Peyer's patch (tissue), 4 donors: Measurements from ENCODE around the gene SYPL1.

ENCODE experiments used
- POLR2A ChIP-seq, 2 donors: fragments of 450-650 bp; IDR thresholded peaks; one replicate each; pipeline ENCODE4 v1.5.1; 2017; ENCODE audit warnings: antibody characterized with exemption in 2 of 2, mild to moderate bottlenecking in 2 of 2, moderate library complexity in 2 of 2
- TF ChIP-seq, protein P1 (sequence below), 6 experiments: fragments of 450-650 bp in 4 of 6; fragments of 200-600 bp in 2 of 6; sonication (generic) in 1 of 6; IDR thresholded peaks; one replicate each; pipeline ENCODE4 v1.5.1; 2017 to 2019; ENCODE audit warnings: antibody characterized with exemption in 6 of 6, mild to moderate bottlenecking in 3 of 6, moderate library complexity in 1 of 6

DNA sequence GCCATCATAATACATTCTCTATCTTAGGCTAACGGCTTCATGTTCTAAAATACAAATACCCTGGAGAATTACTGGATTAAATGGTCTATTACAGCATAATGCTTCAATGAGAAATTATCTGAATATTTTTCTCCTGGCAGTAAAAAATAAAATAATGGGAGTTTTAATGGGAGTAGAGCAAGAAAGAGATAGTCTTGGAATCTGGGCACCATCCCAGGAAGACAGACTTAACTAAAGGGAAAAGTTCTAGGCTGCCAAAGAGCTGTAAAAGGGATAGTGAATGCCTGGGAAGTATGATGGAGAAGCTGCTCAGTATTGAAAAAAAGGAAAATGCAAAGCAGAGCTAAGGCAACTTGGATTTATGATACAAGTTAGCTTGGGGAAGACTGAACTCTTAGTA lies 12.1 kb upstream of the SYPL1 start:
- TF ChIP-seq, protein P1, sequence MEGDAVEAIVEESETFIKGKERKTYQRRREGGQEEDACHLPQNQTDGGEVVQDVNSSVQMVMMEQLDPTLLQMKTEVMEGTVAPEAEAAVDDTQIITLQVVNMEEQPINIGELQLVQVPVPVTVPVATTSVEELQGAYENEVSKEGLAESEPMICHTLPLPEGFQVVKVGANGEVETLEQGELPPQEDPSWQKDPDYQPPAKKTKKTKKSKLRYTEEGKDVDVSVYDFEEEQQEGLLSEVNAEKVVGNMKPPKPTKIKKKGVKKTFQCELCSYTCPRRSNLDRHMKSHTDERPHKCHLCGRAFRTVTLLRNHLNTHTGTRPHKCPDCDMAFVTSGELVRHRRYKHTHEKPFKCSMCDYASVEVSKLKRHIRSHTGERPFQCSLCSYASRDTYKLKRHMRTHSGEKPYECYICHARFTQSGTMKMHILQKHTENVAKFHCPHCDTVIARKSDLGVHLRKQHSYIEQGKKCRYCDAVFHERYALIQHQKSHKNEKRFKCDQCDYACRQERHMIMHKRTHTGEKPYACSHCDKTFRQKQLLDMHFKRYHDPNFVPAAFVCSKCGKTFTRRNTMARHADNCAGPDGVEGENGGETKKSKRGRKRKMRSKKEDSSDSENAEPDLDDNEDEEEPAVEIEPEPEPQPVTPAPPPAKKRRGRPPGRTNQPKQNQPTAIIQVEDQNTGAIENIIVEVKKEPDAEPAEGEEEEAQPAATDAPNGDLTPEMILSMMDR (IDR thresholded peaks at IDR 0.05): no peak
- no peak for TF ChIP-seq POLR2A (IDR thresholded peaks at IDR 0.05)
